ENCODE data around the gene STK32C. TPM values are rescaled to one million over a fixed set of nuclear protein-coding genes. Genes with fewer than 3 reads are reported as not detected.

STK32C gene
- total RNA-seq = 1 to 10 TPM; 1.6 to 3.5 (median 2.1) TPM
- long read RNA-seq, partial matches to known transcripts = 0 of 1 reads
- long read RNA-seq, other reads (novel, unspliced or antisense) = 0 of 1 reads

- H3K27ac ChIP-seq = no peak within 1 kb of the TSS
- peak; percentile 93 to 96 (median 94) for ATAC-seq
- H3K9me3 ChIP-seq = no peaks in the 10 kb centered on the region
- TF ChIP-seq CTCF (IDR thresholded peaks at IDR 0.05) = no peak
- peak; percentile 23 for TF ChIP-seq POLR2A (IDR thresholded peaks at IDR 0.05)
- 0% methylated on average over 1 of the region's 84 CpGs for WGBS (ENCODE audit: insufficient coverage, low coverage, low lambda C conversion rate, missing lambda C conversion rate)
- no peaks in the 10 kb centered on the region for H3K36me3 ChIP-seq
- DNase-seq = peak; percentile 91 to 95 (median 95)
- no peaks in the 10 kb centered on the region for H3K27me3 ChIP-seq
- peaks cover 0 to 16% (median 0%) of the 10 kb centered on the region in 4 donors for H3K4me1 ChIP-seq
- intact Hi-C loops (cut with DNase I) = no loop called here
- H3K4me3 ChIP-seq = peak within 1 kb of the TSS; percentile 76 to 92 (median 76)
Measured at GRCh38 chr10:132307823-132308586, at the start of gene STK32C. STK32C (minus strand) TSS chr10:132307950; CDS start chr10:132307833, 117 bp downstream.

DNA sequence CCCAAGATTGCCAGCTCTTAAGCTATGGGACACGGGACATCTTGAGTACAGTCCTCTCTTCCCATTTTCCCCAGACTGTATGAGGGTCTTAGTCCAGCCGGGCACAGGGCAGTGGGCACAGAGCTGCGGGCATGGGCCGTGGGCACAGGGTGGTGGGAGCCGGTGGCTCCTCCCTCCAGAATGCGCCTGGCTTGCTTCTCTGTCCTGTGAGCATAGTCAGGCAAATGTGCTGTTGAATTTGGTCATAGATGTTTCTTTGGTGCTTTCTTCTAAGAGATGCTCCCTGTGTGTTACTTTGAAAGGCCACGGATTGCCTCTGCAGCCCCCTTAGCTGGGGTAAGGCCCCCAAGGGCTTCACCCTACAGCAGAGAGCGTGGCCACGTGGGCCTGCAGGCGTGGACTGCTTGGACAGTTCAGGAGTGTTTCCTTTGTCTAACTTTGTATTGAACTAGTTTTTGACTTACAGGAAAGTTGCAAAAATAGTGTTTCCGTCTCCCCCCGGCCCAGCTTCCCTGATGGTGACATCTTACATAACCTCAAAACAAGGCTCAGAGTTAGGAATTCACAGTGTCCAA, 49.0 kb upstream of the STK32C start:
- DNase-seq = no peak
- no peak overlapping the region for H3K27ac ChIP-seq
- TF ChIP-seq POLR2A (IDR thresholded peaks at IDR 0.05) = no peak
- TF ChIP-seq CTCF (IDR thresholded peaks at IDR 0.05) = no peak
- H3K9me3 ChIP-seq = no peaks in the 10 kb centered on the region
- no peak overlapping the region for H3K4me3 ChIP-seq
- no peaks in the 10 kb centered on the region for H3K4me1 ChIP-seq
- ATAC-seq = no peak
- WGBS (ENCODE audit: insufficient coverage, low coverage, low lambda C conversion rate, missing lambda C conversion rate) = 94% methylated on average over 7 of the region's 12 CpGs
- H3K27me3 ChIP-seq = no peaks in the 10 kb centered on the region
- H3K36me3 ChIP-seq = no peaks in the 10 kb centered on the region
- intact Hi-C loops (cut with DNase I) = no loop called here

DNA sequence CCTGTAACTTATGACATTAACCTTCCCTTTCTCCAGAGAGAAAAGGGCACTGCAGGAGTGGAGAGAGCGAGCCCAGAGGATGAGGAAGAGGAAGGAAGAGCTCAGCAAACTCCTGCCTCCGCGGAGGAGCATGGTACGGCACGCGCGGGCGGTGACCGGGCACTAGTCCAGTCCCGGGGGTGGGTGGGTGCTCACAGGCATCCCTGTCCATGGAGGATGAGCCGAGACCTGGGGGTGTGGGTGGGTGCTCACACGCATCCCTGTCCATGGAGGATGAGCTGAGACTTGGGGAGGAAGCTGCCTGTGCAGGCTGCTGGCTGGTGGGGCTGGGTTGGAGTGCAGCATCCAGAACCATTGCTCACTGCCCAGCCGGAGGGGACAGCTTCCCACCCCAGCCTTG, 48.0 kb upstream of the STK32C start:
- peak in 1 of 3 donors; percentile 37 for DNase-seq

GRCh38 chr10:132355297-132355696, 47.5 kb upstream of the STK32C start:
- 84% methylated on average over 7 of the region's 17 CpGs for WGBS (ENCODE audit: insufficient coverage, low coverage, low lambda C conversion rate, missing lambda C conversion rate)

More for the DNA sequence above, 48.0 kb upstream of the STK32C start:
- H3K4me3 ChIP-seq = no peak overlapping the region
- intact Hi-C loops (cut with DNase I) = no loop called here
- no peak for ATAC-seq
- no peaks in the 10 kb centered on the region for H3K4me1 ChIP-seq
- no peaks in the 10 kb centered on the region for H3K36me3 ChIP-seq
- H3K27me3 ChIP-seq = no peaks in the 10 kb centered on the region
- H3K27ac ChIP-seq = no peak overlapping the region
- H3K9me3 ChIP-seq = no peaks in the 10 kb centered on the region
- WGBS (ENCODE audit: insufficient coverage, low coverage, low lambda C conversion rate, missing lambda C conversion rate) = 82% methylated on average over 10 of the region's 13 CpGs
- no peak for TF ChIP-seq CTCF (IDR thresholded peaks at IDR 0.05)
- TF ChIP-seq POLR2A (IDR thresholded peaks at IDR 0.05) = no peak

More at GRCh38 chr10:132355297-132355696, 47.5 kb upstream of the STK32C start:
- no peaks in the 10 kb centered on the region for H3K27me3 ChIP-seq
- TF ChIP-seq POLR2A (IDR thresholded peaks at IDR 0.05) (no peak), CTCF (IDR thresholded peaks at IDR 0.05) (no peak)
- no peak overlapping the region for H3K4me3 ChIP-seq
- intact Hi-C loops (cut with DNase I) = no loop called here
- peak in 1 of 3 donors; percentile 43 for DNase-seq
- H3K36me3 ChIP-seq = no peaks in the 10 kb centered on the region
- H3K9me3 ChIP-seq = no peaks in the 10 kb centered on the region
- ATAC-seq = no peak
- H3K27ac ChIP-seq = no peak overlapping the region
- no peaks in the 10 kb centered on the region for H3K4me1 ChIP-seq

Measured in right lobe of liver (tissue), 6 donors.